Measurements from ENCODE around the gene PPOX.

PPOX gene

DNA sequence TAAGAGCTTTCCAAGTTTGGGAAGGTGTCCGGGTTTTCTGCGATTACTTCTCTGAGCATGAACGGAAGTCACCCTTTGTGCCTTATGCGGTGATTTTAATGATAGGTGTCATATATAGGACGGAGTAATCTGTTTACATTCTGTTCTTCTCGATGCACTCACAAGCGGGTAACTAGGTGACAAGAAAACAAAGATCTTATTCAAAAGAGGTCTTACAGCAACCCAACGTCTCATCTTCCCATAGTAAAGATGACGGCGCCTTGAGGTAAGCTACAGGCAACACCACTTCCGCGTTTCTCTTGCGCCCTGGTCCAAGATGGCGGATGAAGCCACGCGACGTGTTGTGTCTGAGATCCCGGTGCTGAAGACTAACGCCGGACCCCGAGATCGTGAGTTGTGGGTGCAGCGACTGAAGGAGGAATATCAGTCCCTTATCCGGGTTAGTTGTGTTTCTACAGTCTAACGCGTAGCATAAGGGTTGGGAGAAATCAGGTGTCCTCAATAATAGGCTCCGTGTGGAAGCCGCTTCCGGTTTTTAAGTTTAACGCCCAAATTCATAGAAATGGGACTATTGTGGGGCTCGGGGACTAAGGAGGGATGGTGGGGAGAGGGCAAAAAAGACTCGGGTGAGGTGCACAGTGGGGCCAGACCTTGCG lies 12.4 kb upstream of the PPOX start, which contains the start of gene UFC1:
UFC1 (plus strand) TSS at position 297 of the 656 bp plus-strand sequence; CDS start at position 317, 20 bp downstream.
- Histone ChIP-seq H3K4me1 (ENCODE audit: insufficient read depth, low read length, severe bottlenecking) (peaks cover 26% of the 10 kb centered on the region), H3K79me2 (ENCODE audit: insufficient read depth, low read length) (no peaks in the 10 kb centered on the region), H3K27ac (ENCODE audit: low read depth, low read length, poor library complexity, severe bottlenecking) (peak within 1 kb of the TSS; percentile 77), H3F3A (ENCODE audit: insufficient read depth, low read length) (peaks cover 4% of the 10 kb centered on the region; the same call in 1 of the 2 replicates), H3K4me3 (ENCODE audit: low read depth, low read length, poor library complexity, severe bottlenecking) (peak within 1 kb of the TSS; percentile 61), H3K4me2 (ENCODE audit: low read length) (peak within 1 kb of the TSS; percentile 63), H2AFZ (ENCODE audit: low read length) (peak within 1 kb of the TSS; percentile 91), H3K9me3 (ENCODE audit: low read length) (no peaks in the 10 kb centered on the region), H3K9me2 (ENCODE audit: low read depth, low read length) (no peaks in the 10 kb centered on the region), H3K27me3 (ENCODE audit: insufficient read depth, low read length) (no peaks in the 10 kb centered on the region), H3K9ac (ENCODE audit: low read length) (peak within 1 kb of the TSS; percentile 66), H4K20me1 (ENCODE audit: insufficient read depth, low read length) (no peaks in the 10 kb centered on the region), H3K36me3 (ENCODE audit: insufficient read depth, low read length) (peaks cover 15% of the 10 kb centered on the region; the same call in 1 of the 2 replicates)
- no peak for TF ChIP-seq EZH2 (IDR thresholded peaks at IDR 0.05; ENCODE audit: borderline replicate concordance, low read length)
- TF ChIP-seq, protein P1, sequence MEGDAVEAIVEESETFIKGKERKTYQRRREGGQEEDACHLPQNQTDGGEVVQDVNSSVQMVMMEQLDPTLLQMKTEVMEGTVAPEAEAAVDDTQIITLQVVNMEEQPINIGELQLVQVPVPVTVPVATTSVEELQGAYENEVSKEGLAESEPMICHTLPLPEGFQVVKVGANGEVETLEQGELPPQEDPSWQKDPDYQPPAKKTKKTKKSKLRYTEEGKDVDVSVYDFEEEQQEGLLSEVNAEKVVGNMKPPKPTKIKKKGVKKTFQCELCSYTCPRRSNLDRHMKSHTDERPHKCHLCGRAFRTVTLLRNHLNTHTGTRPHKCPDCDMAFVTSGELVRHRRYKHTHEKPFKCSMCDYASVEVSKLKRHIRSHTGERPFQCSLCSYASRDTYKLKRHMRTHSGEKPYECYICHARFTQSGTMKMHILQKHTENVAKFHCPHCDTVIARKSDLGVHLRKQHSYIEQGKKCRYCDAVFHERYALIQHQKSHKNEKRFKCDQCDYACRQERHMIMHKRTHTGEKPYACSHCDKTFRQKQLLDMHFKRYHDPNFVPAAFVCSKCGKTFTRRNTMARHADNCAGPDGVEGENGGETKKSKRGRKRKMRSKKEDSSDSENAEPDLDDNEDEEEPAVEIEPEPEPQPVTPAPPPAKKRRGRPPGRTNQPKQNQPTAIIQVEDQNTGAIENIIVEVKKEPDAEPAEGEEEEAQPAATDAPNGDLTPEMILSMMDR (IDR thresholded peaks at IDR 0.05; ENCODE audit: low read length) = no peak

DNA sequence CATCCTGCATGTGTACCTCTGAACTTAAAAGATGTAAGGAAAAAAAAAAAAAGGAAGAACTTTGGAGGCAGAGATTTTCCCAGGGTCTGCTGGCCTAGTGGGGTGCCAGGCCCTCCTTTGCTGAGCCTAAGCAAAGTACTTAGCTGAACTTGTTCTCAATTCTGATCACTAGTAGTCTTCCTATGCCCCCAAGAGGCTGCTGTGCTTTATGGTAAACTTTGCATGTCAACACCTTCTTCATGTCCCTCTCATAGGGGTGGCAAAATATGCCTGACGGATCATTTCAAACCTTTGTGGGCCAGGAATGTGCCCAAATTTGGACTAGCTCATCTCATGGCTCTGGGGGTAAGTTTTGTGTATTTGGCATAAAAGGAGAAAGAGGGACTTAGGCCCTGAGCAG lies 8.4 kb upstream of the PPOX start:
- no peak overlapping the region for H3K9ac ChIP-seq (ENCODE audit: low read length)
- no peak overlapping the region for H3K4me2 ChIP-seq (ENCODE audit: low read length)
- no peak overlapping the region for H3K4me3 ChIP-seq (ENCODE audit: low read depth, low read length, poor library complexity, severe bottlenecking)
- peaks cover 32% of the 10 kb centered on the region; the same call in 1 of the 2 replicates for H3K36me3 ChIP-seq (ENCODE audit: insufficient read depth, low read length)
- TF ChIP-seq EZH2 (IDR thresholded peaks at IDR 0.05; ENCODE audit: borderline replicate concordance, low read length) = no peak
- TF ChIP-seq, protein P1 (IDR thresholded peaks at IDR 0.05; ENCODE audit: low read length) = no peak
- H2AFZ ChIP-seq (ENCODE audit: low read length) = no peak overlapping the region
- H3K4me1 ChIP-seq (ENCODE audit: insufficient read depth, low read length, severe bottlenecking) = peaks cover 44% of the 10 kb centered on the region
- no peaks in the 10 kb centered on the region for H3K9me2 ChIP-seq (ENCODE audit: low read depth, low read length)
- peaks cover 4% of the 10 kb centered on the region; the same call in 1 of the 2 replicates for H3F3A ChIP-seq (ENCODE audit: insufficient read depth, low read length)
- no peak overlapping the region for H3K27ac ChIP-seq (ENCODE audit: low read depth, low read length, poor library complexity, severe bottlenecking)
- H3K27me3 ChIP-seq (ENCODE audit: insufficient read depth, low read length) = no peaks in the 10 kb centered on the region
- no peaks in the 10 kb centered on the region for H3K79me2 ChIP-seq (ENCODE audit: insufficient read depth, low read length)
- H3K9me3 ChIP-seq (ENCODE audit: low read length) = no peaks in the 10 kb centered on the region
- no peaks in the 10 kb centered on the region for H4K20me1 ChIP-seq (ENCODE audit: insufficient read depth, low read length)

DNA sequence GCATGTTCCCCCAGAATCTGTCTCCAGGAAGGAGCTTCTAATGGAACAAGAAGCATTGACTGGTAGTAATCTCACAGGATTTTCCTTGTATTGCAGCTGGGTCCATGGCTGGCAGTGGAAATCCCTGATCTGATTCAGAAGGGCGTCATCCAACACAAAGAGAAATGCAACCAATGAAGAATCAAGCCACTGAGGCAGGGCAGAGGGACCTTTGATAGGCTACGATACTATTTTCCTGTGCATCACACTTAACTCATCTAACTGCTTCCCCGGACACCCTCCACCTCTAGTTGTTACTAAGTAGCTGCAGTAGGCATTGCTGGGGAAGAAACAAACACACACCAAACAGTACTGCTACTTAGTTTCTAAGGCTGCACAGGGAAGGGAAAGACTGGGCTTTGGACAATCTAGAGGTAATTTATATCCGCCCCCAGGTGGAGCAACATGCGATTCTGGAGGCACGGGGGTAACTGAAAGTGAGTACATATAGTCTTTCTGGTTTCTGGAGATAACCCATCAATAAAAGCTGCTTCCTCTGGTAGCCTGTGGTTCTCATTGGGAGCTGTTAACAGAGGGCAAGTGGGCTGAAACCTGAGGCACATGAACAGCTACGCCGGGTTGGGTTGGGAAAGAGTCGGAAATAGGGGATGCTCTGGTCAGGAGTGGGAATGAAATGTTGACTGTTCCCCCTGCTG lies 7.8 kb upstream of the PPOX start:
- Histone ChIP-seq H3K27me3 (ENCODE audit: insufficient read depth, low read length) (no peaks in the 10 kb centered on the region), H4K20me1 (ENCODE audit: insufficient read depth, low read length) (no peaks in the 10 kb centered on the region), H3K9me3 (ENCODE audit: low read length) (no peaks in the 10 kb centered on the region), H3K27ac (ENCODE audit: low read depth, low read length, poor library complexity, severe bottlenecking) (no peak overlapping the region), H3K36me3 (ENCODE audit: insufficient read depth, low read length) (peaks cover 38% of the 10 kb centered on the region; the same call in 1 of the 2 replicates), H3K4me1 (ENCODE audit: insufficient read depth, low read length, severe bottlenecking) (peaks cover 39% of the 10 kb centered on the region), H3F3A (ENCODE audit: insufficient read depth, low read length) (peaks cover 4% of the 10 kb centered on the region; the same call in 1 of the 2 replicates), H2AFZ (ENCODE audit: low read length) (no peak overlapping the region), H3K4me2 (ENCODE audit: low read length) (peak overlapping the region; percentile 87), H3K4me3 (ENCODE audit: low read depth, low read length, poor library complexity, severe bottlenecking) (peak overlapping the region; percentile 89), H3K9ac (ENCODE audit: low read length) (peak overlapping the region; percentile 90; the same call in 1 of the 2 replicates), H3K79me2 (ENCODE audit: insufficient read depth, low read length) (no peaks in the 10 kb centered on the region), H3K9me2 (ENCODE audit: low read depth, low read length) (no peaks in the 10 kb centered on the region)
- no peak for TF ChIP-seq EZH2 (IDR thresholded peaks at IDR 0.05; ENCODE audit: borderline replicate concordance, low read length)
- TF ChIP-seq, protein P1 (IDR thresholded peaks at IDR 0.05; ENCODE audit: low read length) = no peak

All from OCI-LY1 (cell line).